Measurements from ENCODE around the gene FSIP1. TPM values are rescaled to one million over a fixed set of nuclear protein-coding genes. Genes with fewer than 3 reads are reported as not detected.

The FSIP1 gene
- total RNA-seq, 1 donor from 2014 or later: 0.96 TPM

- Histone ChIP-seq H3K4me3 (no peak overlapping the region), H3K36me3 (no peaks in the 10 kb centered on the region), H3K4me1 (no peaks in the 10 kb centered on the region), H3K9me3 (no peaks in the 10 kb centered on the region), H3K27ac (no peak overlapping the region), H3K27me3 (no peaks in the 10 kb centered on the region)
- ATAC-seq (no peak), DNase-seq (no peak)
- intact Hi-C loops (cut with DNase I): no loop called here
- no peak for TF ChIP-seq CTCF (IDR thresholded peaks at IDR 0.05)
Measured at GRCh38 chr15:39731266-39731665, 51.4 kb downstream of the FSIP1 start.

- no peaks in the 10 kb centered on the region for H3K27me3 ChIP-seq
- no peak for TF ChIP-seq CTCF (IDR thresholded peaks at IDR 0.05)
- no peak overlapping the region for H3K4me3 ChIP-seq
- H3K9me3 ChIP-seq: no peaks in the 10 kb centered on the region
- intact Hi-C loops (cut with DNase I): no loop called here
- no peak for ATAC-seq
- H3K36me3 ChIP-seq: no peaks in the 10 kb centered on the region
- no peak for DNase-seq
- H3K4me1 ChIP-seq: no peaks in the 10 kb centered on the region
- no peak overlapping the region for H3K27ac ChIP-seq
Measured at GRCh38 chr15:39730552-39730951, 52.1 kb downstream of the FSIP1 start.

GRCh38 chr15:39729500-39729899 lies 53.1 kb downstream of the FSIP1 start:
- no peaks in the 10 kb centered on the region for H3K36me3 ChIP-seq
- DNase-seq: no peak
- H3K9me3 ChIP-seq: no peaks in the 10 kb centered on the region
- no peaks in the 10 kb centered on the region for H3K27me3 ChIP-seq
- TF ChIP-seq CTCF (IDR thresholded peaks at IDR 0.05): no peak
- H3K27ac ChIP-seq: no peak overlapping the region
- ATAC-seq: no peak
- intact Hi-C loops (cut with DNase I): no loop called here
- no peaks in the 10 kb centered on the region for H3K4me1 ChIP-seq
- H3K4me3 ChIP-seq: no peak overlapping the region

- intact Hi-C loops (cut with DNase I): no loop called here
- Histone ChIP-seq H3K36me3 (no peaks in the 10 kb centered on the region), H3K9me3 (no peaks in the 10 kb centered on the region), H3K27ac (no peak overlapping the region), H3K4me1 (no peaks in the 10 kb centered on the region), H3K27me3 (no peaks in the 10 kb centered on the region), H3K4me3 (no peak overlapping the region)
- no peak for TF ChIP-seq CTCF (IDR thresholded peaks at IDR 0.05)
- no peak for ATAC-seq
- DNase-seq: no peak
Measured at GRCh38 chr15:39728845-39729244, 53.8 kb downstream of the FSIP1 start.

GRCh38 chr15:39721893-39722292 lies 60.7 kb downstream of the FSIP1 start:
- Histone ChIP-seq H3K4me1 (no peaks in the 10 kb centered on the region), H3K27ac (no peak overlapping the region), H3K9me3 (no peaks in the 10 kb centered on the region), H3K4me3 (no peak overlapping the region), H3K36me3 (no peaks in the 10 kb centered on the region), H3K27me3 (no peaks in the 10 kb centered on the region)
- no peak for TF ChIP-seq CTCF (IDR thresholded peaks at IDR 0.05)
- intact Hi-C loops (cut with DNase I): no loop called here
- no peak for DNase-seq
- ATAC-seq: no peak

Measured in upper lobe of right lung (tissue), 1 donor.